ENCODE results near the gene RNF157.

- no peak for TF ChIP-seq POLR2A (IDR thresholded peaks at IDR 0.05; ENCODE audit: low read depth, low read length)
- no peak for TF ChIP-seq POLR2AphosphoS5 (IDR thresholded peaks at IDR 0.05; ENCODE audit: low read depth, low read length)
Measured at GRCh38 chr17:76235883-76236282, 4.4 kb downstream of the RNF157 start.
